ENCODE data around the gene APBB1IP. TPM values are rescaled to one million over a fixed set of nuclear protein-coding genes. Genes with fewer than 3 reads are reported as not detected.
"Not testable (repeated sequence)": the region's sequence is repeated elsewhere in the genome, so short reads cannot be mapped to it uniquely, and the experiment has no call there.

APBB1IP gene
- total RNA-seq, 1 donor from 2014 or later, result 0.48 TPM

- peaks cover 13% of the 10 kb centered on the region for H3K4me1 Mint-ChIP-seq (ENCODE audit: unreplicated experiment)
- no peak overlapping the region for H3K27ac Mint-ChIP-seq
- no peak overlapping the region for H3K4me3 Mint-ChIP-seq
These were observed 48.2 kb downstream of the APBB1IP start for GRCh38 chr10:26486304-26486703.

GRCh38 chr10:26486990-26487850, 49.1 kb downstream of the APBB1IP start:
- Mint-ChIP-seq H3K4me3 (no peak overlapping the region), H3K4me1 (ENCODE audit: unreplicated experiment) (peaks cover 13% of the 10 kb centered on the region), H3K36me3 (no peaks in the 10 kb centered on the region), H3K27me3 (no peaks in the 10 kb centered on the region), H3K9me3 (no peaks in the 10 kb centered on the region), H3K27ac (no peak overlapping the region)
- no peak for TF ChIP-seq CTCF (conservative IDR thresholded peaks at IDR 0.05)
- DNase-seq (ENCODE audit: extremely low spot score, unreplicated experiment), result no peak

More at GRCh38 chr10:26486304-26486703, 48.2 kb downstream of the APBB1IP start:
- Mint-ChIP-seq H3K9me3 (no peaks in the 10 kb centered on the region), H3K36me3 (no peaks in the 10 kb centered on the region), H3K27me3 (no peaks in the 10 kb centered on the region)
- no peak for DNase-seq (ENCODE audit: extremely low spot score, unreplicated experiment)
- TF ChIP-seq CTCF (conservative IDR thresholded peaks at IDR 0.05), result no peak

GRCh38 chr10:26488344-26488743, 50.2 kb downstream of the APBB1IP start:
- no peak for TF ChIP-seq CTCF (conservative IDR thresholded peaks at IDR 0.05)
- Mint-ChIP-seq H3K4me3 (no peak overlapping the region), H3K4me1 (ENCODE audit: unreplicated experiment) (peaks cover 13% of the 10 kb centered on the region), H3K27me3 (no peaks in the 10 kb centered on the region), H3K36me3 (no peaks in the 10 kb centered on the region), H3K27ac (no peak overlapping the region), H3K9me3 (no peaks in the 10 kb centered on the region)
- no peak for DNase-seq (ENCODE audit: extremely low spot score, unreplicated experiment)

- H3K4me1 Mint-ChIP-seq (ENCODE audit: unreplicated experiment), result peaks cover 13% of the 10 kb centered on the region
- no peak overlapping the region for H3K4me3 Mint-ChIP-seq
- H3K9me3 Mint-ChIP-seq, result no peaks in the 10 kb centered on the region
These were observed 50.9 kb downstream of the APBB1IP start for GRCh38 chr10:26489081-26489480.

GRCh38 chr10:26490367-26490766, 52.2 kb downstream of the APBB1IP start:
- not testable (repeated sequence) for DNase-seq (ENCODE audit: extremely low spot score, unreplicated experiment); H3K27me3 Mint-ChIP-seq; H3K27ac Mint-ChIP-seq; H3K9me3 Mint-ChIP-seq; H3K36me3 Mint-ChIP-seq; H3K4me3 Mint-ChIP-seq
- H3K4me1 Mint-ChIP-seq (ENCODE audit: unreplicated experiment), result peaks cover 11% of the 10 kb centered on the region

More at GRCh38 chr10:26489081-26489480, 50.9 kb downstream of the APBB1IP start:
- no peaks in the 10 kb centered on the region for H3K36me3 Mint-ChIP-seq
- no peak for DNase-seq (ENCODE audit: extremely low spot score, unreplicated experiment)
- no peaks in the 10 kb centered on the region for H3K27me3 Mint-ChIP-seq
- H3K27ac Mint-ChIP-seq, result no peak overlapping the region
- no peak for TF ChIP-seq CTCF (conservative IDR thresholded peaks at IDR 0.05)

GRCh38 chr10:26491276-26491675, 53.1 kb downstream of the APBB1IP start:
- Mint-ChIP-seq H3K4me1 (ENCODE audit: unreplicated experiment) (peaks cover 8% of the 10 kb centered on the region), H3K9me3 (no peaks in the 10 kb centered on the region), H3K27me3 (no peaks in the 10 kb centered on the region), H3K4me3 (no peak overlapping the region), H3K27ac (no peak overlapping the region), H3K36me3 (no peaks in the 10 kb centered on the region)
- no peak for TF ChIP-seq CTCF (conservative IDR thresholded peaks at IDR 0.05)
- no peak for DNase-seq (ENCODE audit: extremely low spot score, unreplicated experiment)
